Stimulated activated CD4-positive, alpha-beta T cell treated with anti-CD3 and anti-CD28 coated beads, Interleukin-2, amount 100 ng/mL, for 24 hours (primary cell): Measurements from ENCODE around the gene YEATS4.
"Not testable (repeated sequence)": the region's sequence is repeated elsewhere in the genome, so short reads cannot be mapped to it uniquely, and the experiment has no call there.

Experiments
- DNase-seq, 2 donors: peaks; one replicate each; pipeline ENCODE4 v3.0.0-alpha.2; 2020

The YEATS4 gene

DNA sequence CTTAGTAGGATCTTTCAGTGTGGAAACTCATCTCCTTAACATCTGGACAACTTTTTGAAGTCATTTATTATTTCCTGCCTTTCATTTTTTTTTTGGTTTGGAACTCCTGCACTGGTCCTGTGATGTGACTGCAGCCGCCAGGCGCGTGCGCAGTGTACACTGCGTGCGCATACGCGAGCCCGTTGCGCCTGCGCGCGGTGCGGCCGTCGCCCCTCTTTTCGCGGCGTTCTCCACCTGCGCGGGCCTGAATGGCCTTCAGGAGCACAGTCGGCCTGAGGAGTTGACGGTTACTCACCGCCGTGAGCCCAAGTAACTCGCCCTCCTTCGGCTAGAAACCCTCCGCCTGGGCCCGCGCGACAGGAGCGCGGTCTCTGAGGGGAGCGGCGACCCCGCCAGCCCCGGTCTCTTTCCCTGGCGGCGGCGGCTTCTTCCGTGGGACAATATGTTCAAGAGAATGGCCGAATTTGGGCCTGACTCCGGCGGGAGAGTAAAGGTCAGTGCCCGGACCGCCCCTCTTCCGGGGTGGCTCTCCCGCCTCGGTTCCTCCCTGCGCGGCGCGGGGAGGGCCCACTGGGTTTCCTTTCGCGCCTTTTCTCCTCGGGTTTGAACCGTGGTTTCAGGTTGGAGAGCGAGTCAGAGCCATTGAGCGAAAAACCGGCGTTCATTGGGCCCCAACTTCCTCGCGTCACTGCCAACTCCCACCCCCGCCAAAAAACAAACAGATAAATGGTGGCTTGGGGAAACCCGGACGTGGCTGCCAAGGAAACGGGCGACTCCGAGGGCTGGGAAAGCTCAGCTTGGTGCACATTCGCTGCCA, at the start of gene YEATS4:
Gene YEATS4, plus strand, starts transcription at position 213 of the 817 bp plus-strand sequence. Its CDS starts 230 bp downstream, at position 443.
- peak; percentile 85 to 87 for DNase-seq

DNA sequence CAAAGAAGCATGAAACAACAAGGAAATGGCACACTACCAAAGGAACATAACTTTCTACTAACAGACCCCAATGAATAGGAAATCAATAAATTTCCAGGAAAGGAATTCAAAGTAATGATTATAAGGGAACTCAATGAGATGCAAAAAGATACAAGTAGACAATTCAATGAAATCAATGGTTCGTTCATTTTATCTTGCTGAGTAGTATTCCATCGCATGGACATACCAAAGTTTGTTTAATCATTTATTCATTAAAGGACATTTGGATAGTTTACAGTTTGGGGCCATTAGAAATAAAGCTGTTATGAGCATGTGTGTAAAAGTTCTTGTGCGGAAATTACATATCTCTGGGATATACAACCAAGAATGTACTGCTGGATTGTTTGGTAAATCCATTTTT, 46.3 kb upstream of the YEATS4 start:
- DNase-seq = no peak

DNA sequence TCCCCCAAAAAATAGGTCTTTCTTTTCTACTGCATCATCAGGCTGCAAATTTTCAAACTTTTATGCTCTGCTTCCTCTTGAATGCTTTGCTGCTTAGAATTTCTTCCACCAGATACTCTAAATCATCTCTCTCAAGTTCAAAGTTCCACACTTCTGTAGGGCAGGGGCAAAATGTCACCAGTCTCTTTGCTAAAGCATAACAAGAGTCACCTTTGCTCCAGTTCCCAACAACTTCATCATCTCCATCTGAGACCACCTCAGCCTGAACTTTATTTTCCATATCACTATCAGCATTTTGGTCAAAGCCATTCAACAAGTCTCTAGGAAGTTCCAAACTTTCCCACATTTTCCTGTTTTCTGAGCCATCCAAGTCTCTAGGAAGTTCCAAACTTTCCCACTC, 42.8 kb upstream of the YEATS4 start:
- not testable (repeated sequence) for DNase-seq

DNA sequence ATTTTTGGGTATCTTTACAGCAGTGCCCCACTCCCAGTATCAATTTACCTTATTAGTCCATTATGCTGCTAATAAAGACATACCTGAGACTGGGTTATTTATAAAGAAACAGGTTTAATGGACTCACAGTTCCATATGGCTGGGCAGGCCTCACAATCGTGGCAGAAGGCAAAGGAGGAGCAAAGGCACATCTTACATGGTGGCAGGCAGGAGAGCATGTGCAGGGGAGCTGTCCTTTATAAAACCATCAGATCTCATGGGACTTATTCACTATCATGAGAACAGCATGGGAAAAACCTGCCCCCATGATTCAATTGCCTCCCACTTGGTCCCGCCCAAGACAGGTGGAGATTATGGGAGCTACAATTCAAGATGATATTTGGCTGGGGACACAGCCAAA, 42.3 kb upstream of the YEATS4 start:
- DNase-seq = not testable (repeated sequence)

DNA sequence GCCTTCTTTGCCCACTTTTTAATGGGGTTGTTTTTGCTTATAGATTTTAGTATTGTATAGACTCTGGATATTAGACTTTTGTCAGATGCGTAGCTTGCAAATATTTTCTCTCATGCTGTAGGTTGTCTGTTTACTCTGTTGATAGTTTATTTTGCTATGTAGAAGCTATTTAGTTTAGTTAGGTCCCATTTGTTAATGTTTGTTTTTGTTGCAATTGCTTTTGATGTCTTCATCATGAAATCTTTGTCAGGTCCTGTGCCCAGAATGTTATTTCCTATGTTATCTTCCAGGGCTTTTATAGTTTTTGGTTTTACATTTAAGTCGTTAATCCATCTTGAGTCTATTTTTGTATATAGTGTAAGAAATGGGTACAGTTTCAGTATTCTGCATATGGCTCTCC, 41.3 kb upstream of the YEATS4 start:
- no peak for DNase-seq

DNA sequence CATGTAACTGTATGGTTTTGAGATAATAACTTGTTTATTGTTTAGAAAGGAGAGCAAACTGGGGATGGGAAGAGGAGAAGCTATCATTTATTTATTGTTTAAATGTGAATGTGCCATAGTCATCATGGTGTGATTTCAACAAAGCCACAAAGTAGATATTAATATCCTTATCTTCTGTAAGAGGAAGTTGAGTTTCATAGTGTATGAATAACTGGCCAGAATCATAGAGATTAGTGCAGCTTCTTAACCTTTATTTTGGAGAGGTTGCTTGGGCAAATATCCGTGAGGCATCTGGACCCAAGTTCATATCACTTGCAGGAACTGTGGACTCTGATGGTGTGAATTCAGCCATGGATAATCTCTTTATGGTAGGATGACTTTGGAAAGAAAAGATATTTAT, 38.2 kb upstream of the YEATS4 start:
- no peak for DNase-seq

DNA sequence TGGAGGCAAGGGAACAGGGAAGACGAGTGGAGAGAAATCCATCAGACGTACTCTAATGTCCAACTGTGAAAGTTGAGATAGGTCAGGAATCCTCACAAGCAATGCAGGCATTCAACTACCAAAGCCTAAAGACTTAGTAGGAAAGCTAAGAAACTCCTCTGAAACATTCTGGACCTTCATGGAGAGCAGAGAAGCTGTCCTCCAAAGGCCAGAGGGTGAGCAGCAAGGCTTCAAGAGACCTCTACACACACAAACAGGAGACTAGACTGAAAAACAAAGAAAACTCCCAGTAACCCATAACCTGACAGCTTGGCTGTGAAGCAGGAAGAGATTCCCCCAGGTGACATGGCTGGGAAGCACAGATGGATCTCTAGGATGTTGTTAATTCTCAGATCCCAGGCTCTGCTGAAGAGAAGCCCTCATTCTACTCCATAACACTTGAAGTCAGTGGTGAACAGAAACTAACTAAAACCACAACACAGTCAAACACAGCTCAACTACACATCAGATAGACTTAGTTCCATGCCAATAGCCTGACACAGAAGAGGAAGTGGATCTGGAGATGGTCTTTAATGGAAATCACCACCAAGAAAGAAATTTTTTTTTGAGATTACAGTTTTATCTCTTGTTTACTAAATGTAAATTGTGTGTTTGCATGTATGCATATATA, 34.6 kb upstream of the YEATS4 start:
- DNase-seq = no peak

DNA sequence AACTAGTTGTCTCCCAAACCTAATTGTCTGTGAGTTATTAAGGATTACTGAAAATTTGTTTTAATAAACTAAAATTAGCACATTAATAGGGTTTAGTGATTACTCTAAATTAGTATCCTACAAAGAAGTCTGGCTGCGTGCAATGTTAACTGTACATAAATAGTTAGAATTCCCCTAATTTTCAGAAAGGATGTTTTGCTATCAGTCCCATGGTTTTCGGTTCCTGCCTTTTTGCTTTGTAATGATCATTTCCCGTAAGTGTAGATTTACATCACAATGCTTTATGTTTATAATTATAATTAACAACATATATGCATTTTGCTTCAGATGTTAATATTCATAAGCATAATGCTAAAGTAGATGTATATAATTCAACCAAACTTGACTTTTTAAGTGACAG, 31.1 kb upstream of the YEATS4 start:
- no peak for DNase-seq

DNA sequence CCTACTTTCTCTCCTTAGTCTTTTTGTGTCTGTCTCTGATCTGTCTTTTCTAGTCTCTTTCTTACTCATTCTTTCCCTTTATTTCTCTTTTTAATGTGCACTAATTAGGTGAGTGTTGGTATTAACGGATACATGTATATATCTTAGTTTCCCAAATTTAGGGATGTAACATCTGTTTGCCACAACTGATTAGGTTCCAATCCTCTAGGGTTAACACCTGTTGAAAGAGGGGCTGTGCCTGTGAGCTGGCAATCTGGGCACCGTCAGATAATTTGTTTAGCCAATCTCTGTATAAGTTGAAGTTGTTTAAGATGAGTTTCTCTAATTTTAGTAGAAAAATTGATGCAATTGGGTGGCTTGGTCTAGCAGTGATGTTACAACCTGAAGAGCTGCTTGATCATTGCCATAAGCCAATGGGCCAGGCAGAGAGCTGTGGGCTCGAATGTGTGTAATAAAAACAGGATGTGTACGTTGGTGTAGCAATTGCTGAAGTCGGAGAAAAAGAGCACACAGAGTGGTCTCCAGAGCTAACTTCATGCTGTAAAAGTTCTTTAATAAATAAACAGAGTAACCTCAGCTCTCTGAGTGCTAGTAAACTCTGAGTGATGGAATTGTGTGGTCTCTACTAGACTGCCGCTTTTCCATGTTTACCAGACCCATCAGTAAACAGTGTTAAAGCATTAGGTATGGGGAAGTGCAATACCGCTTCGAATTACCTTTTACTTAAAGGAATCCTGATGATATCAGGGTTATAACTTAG, 29.7 kb upstream of the YEATS4 start:
- DNase-seq = peak in 1 of 2 donors; percentile 23

DNA sequence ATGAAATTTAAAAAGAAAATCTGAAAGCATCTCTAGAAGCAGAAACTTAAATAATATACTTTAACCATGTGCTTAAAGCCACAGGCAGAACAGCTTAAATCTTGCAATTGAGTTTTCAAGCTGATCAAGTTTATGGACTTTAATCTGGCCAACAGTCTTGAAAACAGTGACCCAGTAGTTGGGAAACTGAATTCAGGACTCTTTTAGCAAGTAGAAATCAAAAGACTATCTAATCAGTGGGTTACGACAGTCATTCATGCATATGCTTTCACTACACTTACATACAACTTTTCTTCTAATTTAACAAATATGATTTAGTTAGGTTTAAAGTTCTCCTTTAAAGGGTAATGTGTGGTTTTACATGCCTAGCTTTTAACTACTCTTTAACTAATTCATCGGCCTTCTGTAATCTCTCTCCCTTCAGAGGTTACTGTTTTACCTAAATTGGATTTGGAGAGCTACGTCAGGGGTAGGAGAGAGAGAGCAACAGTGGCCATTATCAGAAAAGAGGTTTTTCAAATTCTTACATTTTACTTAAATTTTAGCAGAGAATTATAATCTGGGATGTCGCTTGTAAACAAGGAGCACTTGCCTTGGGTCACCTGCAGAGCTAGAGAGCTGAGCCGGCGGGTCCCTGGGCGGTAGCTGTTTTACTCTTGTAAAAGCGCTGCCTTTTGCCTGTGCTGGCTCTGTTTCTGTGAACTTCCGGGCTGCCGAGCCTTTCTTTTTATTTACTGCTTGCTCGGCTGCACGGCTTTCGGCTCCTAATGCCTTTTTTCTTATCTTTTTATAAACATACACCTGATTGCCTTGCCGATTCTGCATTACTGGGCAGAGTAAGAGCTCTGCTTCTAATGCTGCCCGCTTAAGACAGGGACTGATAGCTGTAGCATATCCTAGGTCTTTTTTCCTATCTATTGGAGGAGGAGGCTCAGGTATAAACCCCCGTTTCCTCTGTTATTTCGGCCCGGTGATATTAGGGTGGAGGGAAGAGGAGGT, 28.8 kb upstream of the YEATS4 start:
- DNase-seq = peak; percentile 57 to 64

DNA sequence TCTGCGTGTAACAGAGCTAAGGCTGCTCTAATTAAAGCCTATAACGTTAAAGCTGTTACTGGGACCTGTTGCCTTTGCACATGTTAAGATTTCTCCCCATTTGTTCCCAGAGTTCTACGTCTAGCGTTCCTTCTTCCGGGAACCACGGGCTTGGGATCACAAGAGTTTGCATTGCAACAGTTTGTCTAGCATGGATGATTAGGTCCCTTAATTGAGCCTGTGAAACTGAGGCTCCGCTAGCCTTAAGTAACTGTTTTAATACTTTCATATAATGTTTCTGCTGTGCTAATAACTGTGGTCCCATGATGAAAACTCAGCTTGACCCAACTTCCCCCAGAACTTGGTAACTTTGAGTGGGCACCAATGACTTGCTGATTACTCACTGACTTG, 28.0 kb upstream of the YEATS4 start:
- DNase-seq = no peak

DNA sequence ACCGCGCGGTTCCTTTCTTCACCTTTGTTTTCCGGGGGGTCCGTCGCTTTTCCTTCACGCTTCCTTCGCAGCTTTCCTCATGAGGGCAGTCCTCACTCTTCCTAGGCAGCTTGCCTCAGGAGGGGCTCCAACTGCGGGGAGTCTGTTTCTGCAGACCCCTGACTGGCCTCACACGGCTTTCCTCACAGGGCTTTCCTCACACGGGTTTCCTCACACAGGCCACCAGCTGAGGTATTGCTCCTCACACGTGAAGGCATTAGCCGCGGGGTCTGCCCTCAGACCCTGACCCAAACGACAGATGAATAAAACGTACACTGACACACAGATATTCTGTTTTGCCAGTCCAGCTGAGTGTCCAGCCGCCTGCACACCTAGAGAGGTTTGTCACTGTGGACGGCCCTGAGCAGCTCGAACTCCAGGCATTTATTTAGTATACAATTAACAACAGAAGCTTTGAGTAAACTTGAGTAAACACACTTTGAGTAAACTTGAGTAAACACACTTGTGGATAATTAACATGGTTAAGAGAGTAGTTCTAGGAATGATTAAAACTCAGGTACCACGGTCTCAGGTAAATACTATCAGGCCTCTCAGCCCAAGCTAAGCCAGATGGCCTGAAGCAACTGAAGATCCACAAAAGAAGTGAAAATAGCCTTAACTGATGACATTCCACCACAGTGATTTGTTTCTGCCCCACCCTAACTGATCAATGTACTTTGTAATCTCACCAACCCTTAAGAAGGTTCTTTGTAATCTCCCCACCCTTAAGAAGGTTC, 27.4 kb upstream of the YEATS4 start:
- DNase-seq = peak in 1 of 2 donors; percentile 18

DNA sequence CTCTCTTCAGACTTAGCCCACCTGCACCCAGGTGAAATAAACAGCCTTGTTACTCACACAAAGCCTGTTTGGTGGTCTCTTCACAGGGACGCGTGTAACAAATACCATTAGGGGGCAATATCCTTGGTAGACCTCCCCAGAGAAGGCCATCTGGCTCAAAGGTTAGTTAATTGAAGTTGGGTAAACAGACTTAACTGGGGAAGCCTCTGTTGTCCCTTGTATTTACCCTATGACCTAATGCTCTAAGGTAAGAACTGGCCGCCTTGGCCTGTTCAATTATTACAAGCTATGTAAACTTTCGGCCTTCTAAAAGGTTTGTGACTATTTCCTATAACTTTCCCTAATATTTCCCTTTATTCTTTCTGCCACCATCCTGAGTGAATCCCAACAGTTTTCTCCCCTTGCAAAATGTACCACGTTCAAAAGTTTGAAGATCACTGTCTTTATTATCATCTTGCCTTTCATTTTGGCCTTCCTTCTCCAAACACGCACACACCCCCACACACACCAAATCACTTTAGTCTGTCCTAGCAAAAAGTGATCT, 26.7 kb upstream of the YEATS4 start:
- DNase-seq = no peak

DNA sequence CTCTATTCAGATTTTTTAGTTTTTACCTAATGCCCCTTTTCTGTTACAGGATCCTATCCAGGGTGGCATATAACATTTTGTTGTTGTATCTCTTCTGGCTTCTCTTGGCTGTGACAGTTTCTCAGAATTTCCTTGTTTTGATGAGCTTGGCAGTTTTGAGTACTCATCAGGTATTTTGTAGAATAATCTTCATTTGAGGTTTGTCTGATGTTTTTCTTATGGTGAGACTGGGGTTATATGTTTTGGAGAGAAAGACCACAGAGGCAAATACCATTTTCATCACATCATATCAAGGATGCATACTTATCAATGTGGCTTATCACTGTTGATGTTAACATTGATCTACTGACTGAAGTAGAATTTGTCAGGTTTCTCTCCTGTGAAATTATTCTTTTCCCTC, 25.4 kb upstream of the YEATS4 start:
- no peak for DNase-seq

DNA sequence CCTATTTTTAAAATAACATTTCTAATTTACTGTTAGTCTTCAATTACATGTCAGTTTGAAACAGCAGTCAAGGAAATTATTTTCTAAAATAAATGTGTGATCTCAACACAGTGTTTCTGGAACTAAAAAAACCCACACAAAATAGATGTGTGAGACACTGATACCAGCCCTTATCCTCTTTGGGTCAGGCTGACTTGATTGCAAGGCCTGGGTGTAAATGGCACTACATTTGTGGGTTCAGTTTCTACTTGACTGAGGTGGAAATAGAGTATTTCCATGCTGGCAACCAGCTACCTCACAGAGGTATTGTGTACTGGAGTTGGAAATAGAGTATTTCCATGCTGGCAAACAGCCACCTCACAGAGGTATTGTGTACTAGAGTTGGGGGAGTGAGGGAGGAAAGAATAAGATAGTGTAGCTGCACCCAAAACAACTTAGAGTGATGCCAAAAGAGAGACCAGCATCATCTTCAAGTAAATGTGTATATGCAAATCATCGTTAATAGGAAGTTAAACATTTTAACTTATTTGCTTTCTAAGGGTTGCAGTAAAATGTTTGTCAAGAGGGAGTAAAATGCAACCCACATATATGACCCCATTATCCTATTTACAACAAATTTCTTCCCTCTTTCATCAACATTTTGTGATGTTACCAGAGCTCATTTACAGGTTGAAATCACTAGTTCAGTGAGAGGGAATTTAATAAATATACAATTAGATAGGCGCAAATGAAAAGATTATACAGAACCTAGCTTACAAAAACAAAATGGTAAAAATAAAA, 22.0 kb upstream of the YEATS4 start:
- DNase-seq = no peak

DNA sequence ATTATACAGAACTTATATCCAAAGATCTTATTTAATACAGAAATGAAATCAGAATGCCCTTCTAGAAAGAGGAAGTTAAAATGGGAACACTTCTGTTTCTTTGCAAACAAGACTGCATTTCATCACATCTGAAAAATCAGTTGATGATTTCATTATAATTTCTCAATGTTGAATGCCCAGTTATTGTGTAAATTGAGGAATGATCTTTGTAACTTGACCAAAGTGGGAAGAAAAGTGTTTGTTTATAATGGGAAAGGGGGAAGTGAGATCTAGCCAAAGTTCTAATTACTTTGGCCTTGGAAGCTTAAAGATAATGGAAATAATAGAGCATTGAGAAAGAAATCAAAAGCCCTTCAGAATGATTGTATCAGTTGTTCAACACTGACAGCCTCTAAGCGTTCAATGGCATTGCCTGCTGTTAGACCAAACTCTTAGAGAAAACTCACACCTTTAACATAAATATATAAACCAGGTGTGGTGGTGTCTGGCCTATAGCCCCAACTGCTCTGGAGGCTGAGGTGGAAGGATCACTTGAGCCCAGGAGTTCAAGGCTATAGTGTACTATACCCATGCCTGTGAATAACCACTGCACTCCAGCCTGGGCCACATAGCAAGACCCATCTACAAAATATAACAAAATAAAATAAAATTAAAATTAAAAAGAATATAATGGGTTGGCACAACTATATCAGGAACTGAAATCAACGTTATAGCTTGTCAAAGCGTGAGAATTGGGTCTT, 21.3 kb upstream of the YEATS4 start:
- DNase-seq = no peak

DNA sequence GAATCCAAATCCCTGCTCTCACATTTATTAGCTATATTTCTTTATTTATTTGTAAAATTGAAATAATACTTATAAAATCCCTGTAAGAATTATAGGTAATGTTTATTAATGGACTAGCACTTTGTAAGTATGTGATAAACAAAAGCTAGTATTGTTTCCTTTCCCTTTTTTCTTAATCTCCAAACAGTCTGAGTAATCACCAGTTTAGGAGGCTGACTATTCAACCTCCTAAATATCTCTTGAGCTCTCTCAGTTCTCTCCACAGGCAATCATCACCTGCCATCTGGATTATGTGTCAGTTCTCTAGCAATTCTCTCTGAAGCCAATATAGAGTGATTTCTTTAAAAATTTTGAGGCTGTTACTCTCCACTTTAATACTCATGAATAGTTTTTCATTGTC, 20.6 kb upstream of the YEATS4 start:
- DNase-seq = no peak

DNA sequence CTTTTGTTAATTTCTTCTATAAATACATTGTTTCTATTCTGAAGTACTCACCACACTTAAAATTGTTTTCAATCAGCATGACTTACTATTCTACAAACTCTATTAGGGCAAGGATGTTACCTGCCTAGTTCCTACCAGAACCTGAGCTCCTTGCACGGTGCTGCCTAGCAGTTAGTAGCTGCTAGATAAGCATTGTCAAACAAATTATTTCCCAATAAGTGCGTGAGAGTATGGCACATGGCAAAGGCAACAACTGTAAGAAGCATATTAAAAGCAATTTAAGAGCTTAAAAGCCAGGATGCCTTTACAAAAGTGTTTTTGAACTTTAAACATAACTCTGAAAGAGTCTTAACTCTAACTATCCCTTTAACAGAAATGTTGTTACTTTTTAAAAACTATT, 19.5 kb upstream of the YEATS4 start:
- no peak for DNase-seq

DNA sequence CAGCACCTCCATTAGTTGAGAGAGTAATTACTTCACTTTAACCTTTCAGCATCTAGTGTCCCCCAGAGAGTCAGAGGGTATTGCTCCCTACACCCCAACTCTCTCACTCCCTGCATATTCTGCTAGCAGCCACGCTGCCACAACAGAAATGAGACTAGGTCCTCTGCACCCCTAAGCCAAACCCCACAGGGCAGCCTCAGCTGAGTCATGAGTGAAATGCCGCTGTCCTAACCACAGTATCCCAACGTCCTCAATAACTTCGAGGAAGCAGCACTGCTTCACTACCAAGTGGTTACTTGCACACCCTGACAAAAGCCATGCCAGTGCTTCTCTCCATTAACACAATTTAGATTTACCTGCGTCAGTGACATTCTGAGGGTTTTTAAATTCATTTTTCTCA, 18.2 kb upstream of the YEATS4 start:
- DNase-seq = no peak

DNA sequence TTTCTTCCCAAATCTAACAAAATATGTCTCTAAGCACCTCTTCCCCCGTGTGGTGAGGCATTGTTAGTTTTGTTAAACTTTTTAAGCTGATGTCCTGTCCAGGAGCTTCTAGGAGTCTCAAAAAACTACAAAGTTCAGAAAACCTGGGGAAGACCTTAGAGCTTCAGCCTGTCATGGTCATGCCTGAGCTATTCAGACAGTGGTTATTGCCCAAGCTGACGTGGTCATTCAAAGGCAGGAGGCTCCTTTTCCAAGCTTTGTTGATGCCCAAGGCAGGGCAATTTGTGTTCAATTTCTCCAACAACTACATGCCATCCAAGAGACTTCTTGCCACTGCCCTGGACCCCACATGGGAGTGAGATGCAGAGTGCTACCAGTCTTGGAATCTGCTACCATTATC, 17.1 kb upstream of the YEATS4 start:
- no peak for DNase-seq
